Parathyroid adenoma (tissue), 2 donors: Measurements from ENCODE around the gene CAPN5.

ENCODE experiments used
- H2AFZ ChIP-seq: fragments of 300-600 bp; sonication (generic); one replicate; pipeline ENCODE4 v1.7.0; 2017; ENCODE audit warnings: antibody characterized with exemption, mild to moderate bottlenecking
- H3K27ac ChIP-seq: fragments of 300-600 bp; sonication (generic); one replicate; pipeline ENCODE4 v1.7.0; 2017
- H3K27me3 ChIP-seq: fragments of 300-600 bp; sonication (generic); one replicate; pipeline ENCODE4 v1.7.0; 2017; ENCODE audit warnings: low read length; ENCODE audit not compliant: control insufficient read depth, insufficient read depth
- H3K36me3 ChIP-seq: fragments of 300-600 bp; sonication (generic); one replicate; pipeline ENCODE4 v1.7.0; 2017; ENCODE audit warnings: low read length; ENCODE audit not compliant: control insufficient read depth, insufficient read depth
- H3K4me1 ChIP-seq: fragments of 300-600 bp; sonication (generic); one replicate; pipeline ENCODE4 v1.7.0; 2017; ENCODE audit warnings: control low read depth
- H3K4me2 ChIP-seq: fragments of 300-600 bp; sonication (generic); one replicate; pipeline ENCODE4 v1.7.0; 2017; ENCODE audit warnings: low read length
- H3K4me3 ChIP-seq: fragments of 300-600 bp; sonication (generic); one replicate; pipeline ENCODE4 v1.7.0; 2017; ENCODE audit warnings: low read depth, low read length
- H3K79me2 ChIP-seq: fragments of 300-600 bp; sonication (generic); one replicate; pipeline ENCODE4 v1.7.0; 2017; ENCODE audit warnings: control low read depth
- H3K9ac ChIP-seq: fragments of 300-600 bp; sonication (generic); one replicate; pipeline ENCODE4 v1.7.0; 2017; ENCODE audit warnings: mild to moderate bottlenecking
- H3K9me3 ChIP-seq: fragments of 300-600 bp; sonication (generic); one replicate; pipeline ENCODE4 v1.7.0; 2017; ENCODE audit warnings: low read length; ENCODE audit not compliant: control insufficient read depth
- TF ChIP-seq, protein P1 (sequence below): fragments of 300-600 bp; sonication (generic); IDR thresholded peaks from one replicate; pipeline ENCODE4 v1.7.0; 2017; ENCODE audit warnings: antibody characterized with exemption, mild to moderate bottlenecking
- donor health status: primary hyperparathyroidism.

CAPN5 gene

DNA sequence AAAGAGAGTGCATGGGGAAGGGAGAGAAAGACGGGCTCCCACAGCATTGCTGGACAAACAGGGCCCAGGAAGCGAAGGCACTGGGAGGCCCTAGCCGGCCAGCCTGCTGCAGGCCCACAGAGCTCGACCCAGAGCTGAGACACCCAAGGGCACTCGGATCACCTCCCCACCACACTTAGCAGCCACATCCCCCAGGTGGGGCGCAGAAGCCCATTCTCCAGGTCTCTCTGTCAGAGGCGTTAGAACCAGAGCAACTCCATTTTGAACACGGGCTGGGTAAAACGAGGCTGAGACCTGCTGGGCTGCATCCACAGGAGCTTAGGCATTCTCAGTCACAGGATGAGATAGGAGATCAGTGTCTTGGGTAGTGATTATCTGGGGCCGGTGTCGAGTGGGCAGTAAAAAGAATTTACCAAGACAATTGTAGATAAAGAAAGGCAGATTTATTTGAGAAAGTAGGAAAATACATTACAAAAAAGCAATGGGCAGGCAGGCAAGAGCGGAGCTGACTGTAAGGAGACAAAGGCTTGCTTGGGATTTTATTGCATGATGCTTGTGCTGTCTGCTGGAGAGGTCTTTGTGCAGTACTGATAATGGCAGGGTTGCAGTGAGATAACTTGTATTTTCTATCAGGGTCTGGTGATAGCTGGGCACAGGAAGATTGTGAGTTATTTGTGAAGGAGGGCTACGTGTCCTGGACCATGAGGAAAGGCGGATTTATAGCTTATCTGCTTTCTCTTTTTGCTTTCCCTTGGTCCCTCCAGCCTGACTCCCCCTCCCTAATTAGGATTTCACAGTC, 13.4 kb upstream of the CAPN5 start:
- TF ChIP-seq, protein P1, sequence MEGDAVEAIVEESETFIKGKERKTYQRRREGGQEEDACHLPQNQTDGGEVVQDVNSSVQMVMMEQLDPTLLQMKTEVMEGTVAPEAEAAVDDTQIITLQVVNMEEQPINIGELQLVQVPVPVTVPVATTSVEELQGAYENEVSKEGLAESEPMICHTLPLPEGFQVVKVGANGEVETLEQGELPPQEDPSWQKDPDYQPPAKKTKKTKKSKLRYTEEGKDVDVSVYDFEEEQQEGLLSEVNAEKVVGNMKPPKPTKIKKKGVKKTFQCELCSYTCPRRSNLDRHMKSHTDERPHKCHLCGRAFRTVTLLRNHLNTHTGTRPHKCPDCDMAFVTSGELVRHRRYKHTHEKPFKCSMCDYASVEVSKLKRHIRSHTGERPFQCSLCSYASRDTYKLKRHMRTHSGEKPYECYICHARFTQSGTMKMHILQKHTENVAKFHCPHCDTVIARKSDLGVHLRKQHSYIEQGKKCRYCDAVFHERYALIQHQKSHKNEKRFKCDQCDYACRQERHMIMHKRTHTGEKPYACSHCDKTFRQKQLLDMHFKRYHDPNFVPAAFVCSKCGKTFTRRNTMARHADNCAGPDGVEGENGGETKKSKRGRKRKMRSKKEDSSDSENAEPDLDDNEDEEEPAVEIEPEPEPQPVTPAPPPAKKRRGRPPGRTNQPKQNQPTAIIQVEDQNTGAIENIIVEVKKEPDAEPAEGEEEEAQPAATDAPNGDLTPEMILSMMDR = no peak
- no peak overlapping the region for H3K27ac ChIP-seq
- no peak overlapping the region for H3K4me3 ChIP-seq
- H3K36me3 ChIP-seq = no peaks in the 10 kb centered on the region
- H3K4me2 ChIP-seq = no peak overlapping the region
- H3K9ac ChIP-seq = no peak overlapping the region
- no peaks in the 10 kb centered on the region for H3K27me3 ChIP-seq
- no peak overlapping the region for H2AFZ ChIP-seq
- no peaks in the 10 kb centered on the region for H3K9me3 ChIP-seq
- H3K79me2 ChIP-seq = no peaks in the 10 kb centered on the region
- no peaks in the 10 kb centered on the region for H3K4me1 ChIP-seq

DNA sequence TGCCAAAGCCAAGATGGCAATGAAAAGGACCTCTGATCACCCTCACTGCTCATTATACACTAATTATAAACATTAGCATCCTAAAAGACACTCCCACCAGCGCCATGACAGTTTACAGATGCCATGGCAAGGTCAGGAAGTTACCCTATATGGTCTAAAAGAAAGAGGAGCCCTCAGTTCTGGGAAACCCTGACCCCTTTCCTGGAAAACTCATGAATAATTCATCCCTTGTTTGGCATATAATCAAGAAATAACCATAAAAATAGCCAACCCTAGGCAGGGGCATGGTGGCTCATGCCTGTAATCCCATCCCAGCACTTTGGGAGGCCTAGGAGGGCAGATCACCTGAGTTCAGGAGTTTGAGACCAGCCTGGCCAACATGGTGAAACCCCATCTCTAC, 12.7 kb upstream of the CAPN5 start:
- no peaks in the 10 kb centered on the region for H3K79me2 ChIP-seq
- no peak overlapping the region for H3K4me3 ChIP-seq
- no peaks in the 10 kb centered on the region for H3K36me3 ChIP-seq
- no peaks in the 10 kb centered on the region for H3K27me3 ChIP-seq
- no peak overlapping the region for H3K9ac ChIP-seq
- H3K9me3 ChIP-seq = no peaks in the 10 kb centered on the region
- H3K27ac ChIP-seq = no peak overlapping the region
- H3K4me2 ChIP-seq = no peak overlapping the region
- no peaks in the 10 kb centered on the region for H3K4me1 ChIP-seq
- H2AFZ ChIP-seq = no peak overlapping the region
- TF ChIP-seq, protein P1 = no peak

DNA sequence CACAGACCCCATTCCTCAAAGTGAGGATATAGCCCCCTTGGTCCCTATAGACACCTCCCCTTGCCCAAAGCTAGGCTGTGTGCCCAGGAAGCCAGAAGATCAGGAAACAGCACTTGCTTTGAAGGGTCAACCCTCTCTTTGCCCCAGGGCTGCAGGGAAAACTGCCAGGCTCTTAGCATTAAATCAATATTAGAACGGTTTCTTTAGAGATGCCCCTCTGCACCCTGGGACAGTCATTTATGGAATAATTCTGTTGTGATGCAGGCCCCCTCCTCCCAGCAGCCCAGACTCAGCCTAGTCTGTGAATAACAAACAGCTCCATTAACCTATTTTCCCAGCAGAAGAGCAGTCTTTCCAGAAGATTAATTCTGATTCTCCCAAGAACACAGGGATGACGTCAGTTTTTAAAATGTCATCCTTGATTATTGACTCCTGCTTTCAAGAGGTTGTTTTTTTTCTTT, 11.6 kb upstream of the CAPN5 start:
- Histone ChIP-seq H3K36me3 (no peaks in the 10 kb centered on the region), H2AFZ (no peak overlapping the region), H3K9me3 (no peaks in the 10 kb centered on the region), H3K4me1 (no peaks in the 10 kb centered on the region), H3K27ac (no peak overlapping the region), H3K4me2 (no peak overlapping the region), H3K27me3 (no peaks in the 10 kb centered on the region), H3K9ac (no peak overlapping the region), H3K79me2 (no peaks in the 10 kb centered on the region), H3K4me3 (no peak overlapping the region)
- TF ChIP-seq, protein P1 = no peak

DNA sequence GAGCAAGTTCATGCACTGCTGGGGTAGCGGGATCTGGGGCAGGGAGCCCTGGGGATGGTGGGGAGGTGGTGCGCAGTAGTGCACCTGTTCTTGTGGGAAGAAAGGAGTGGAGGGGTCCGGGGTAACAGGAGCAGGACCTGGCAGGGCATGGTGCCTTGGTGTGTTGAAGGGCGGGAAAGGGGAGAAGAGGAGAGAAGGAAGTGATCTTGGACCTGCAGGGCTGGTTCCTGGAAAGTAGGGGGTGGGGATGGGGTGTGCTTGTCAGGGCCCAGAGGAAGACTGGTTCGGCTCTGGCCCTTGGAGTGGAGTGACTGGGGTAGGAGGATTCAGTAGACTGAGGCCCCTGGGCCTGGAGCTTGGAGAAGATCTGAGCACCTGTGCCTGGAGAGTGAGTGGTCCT, 10.9 kb upstream of the CAPN5 start:
- Histone ChIP-seq H3K4me2 (no peak overlapping the region), H3K27me3 (no peaks in the 10 kb centered on the region), H3K27ac (no peak overlapping the region), H3K36me3 (no peaks in the 10 kb centered on the region), H3K4me3 (no peak overlapping the region), H3K9me3 (no peaks in the 10 kb centered on the region), H3K9ac (no peak overlapping the region), H3K79me2 (no peaks in the 10 kb centered on the region), H2AFZ (no peak overlapping the region), H3K4me1 (no peaks in the 10 kb centered on the region)
- TF ChIP-seq, protein P1 = no peak

DNA sequence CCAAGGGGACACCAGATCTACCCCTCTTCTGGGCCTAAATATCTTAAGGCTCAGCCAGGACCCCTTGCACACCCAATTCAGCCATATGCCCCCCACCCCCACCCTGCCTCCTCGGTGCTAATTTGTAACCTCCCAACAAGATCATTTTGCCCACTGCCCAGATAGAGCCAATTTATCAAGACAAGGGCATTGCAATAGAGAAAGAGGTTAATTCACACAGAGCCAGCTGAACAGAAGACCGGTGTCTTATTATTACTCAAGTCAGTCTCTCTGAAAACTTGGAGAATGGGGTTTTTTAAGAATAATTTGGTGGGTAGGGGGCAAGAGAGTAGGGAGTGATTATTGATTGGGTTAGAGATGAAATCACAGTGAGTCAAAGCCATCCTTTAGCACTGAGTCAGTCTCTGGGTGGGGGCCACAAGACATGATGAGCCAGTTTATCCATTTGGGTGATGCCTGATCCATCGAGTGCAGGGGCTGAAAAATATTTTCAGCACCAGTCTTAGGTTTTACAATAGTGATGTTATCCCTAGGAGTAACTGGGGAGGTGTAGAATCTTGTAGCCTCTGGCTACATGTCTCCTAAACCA, 9.9 kb upstream of the CAPN5 start:
- no peaks in the 10 kb centered on the region for H3K4me1 ChIP-seq
- no peaks in the 10 kb centered on the region for H3K9me3 ChIP-seq
- no peak overlapping the region for H3K4me3 ChIP-seq
- H3K27me3 ChIP-seq = no peaks in the 10 kb centered on the region
- no peaks in the 10 kb centered on the region for H3K79me2 ChIP-seq
- no peak overlapping the region for H3K9ac ChIP-seq
- no peak overlapping the region for H3K4me2 ChIP-seq
- H2AFZ ChIP-seq = no peak overlapping the region
- TF ChIP-seq, protein P1 = no peak
- no peaks in the 10 kb centered on the region for H3K36me3 ChIP-seq
- H3K27ac ChIP-seq = no peak overlapping the region
